HCT116 (cell line): ENCODE results near the gene ZNF302. TPM values are rescaled to one million over a fixed set of nuclear protein-coding genes. Genes with fewer than 3 reads are reported as not detected.

ENCODE experiments used
- ATAC-seq: fragments of 200-7000 bp; cut with Tn5 transposase; 2 replicates; pipeline ENCODE4 v1.9.1; 2020; ENCODE audit warnings: mild to moderate bottlenecking, moderate library complexity
- BruUV-seq: library from RNA; stranded (reverse); fragments of 400-500 nt; replicated peaks from 2 replicates; lab custom pipeline; 2021; lab: Mats Ljungman, UMichigan
- CTCF ChIA-PET: fragments of 300-600 bp; sonication (Branson Sonifier 250); formaldehyde crosslinking; loops from one replicate; lab custom pipeline; 2021; ENCODE audit warnings: antibody characterized with exemption; lab: Charles Lee
- POLR2A ChIA-PET: fragments of 300-600, 350-600 bp; sonication (Branson Sonifier 250); formaldehyde crosslinking; loops from one replicate; lab custom pipeline; 2021; ENCODE audit warnings: antibody characterized with exemption; lab: Charles Lee
- RAD21 ChIA-PET, 2 experiments: fragments of 300-600 bp; sonication (Branson Sonifier 250); formaldehyde crosslinking; loops; one replicate each; lab custom pipeline; 2023; ENCODE audit warnings: low total read pairs in 2 of 2; ENCODE audit not compliant: uncharacterized antibody in 2 of 2, unreplicated experiment in 2 of 2, low non-redundant PET in 1 of 2; lab: Charles Lee
- DNase-seq: peaks from one replicate; pipeline ENCODE4 v3.0.0-alpha.2; 2010; ENCODE audit warnings: low read depth, low spot score
- H2AFZ ChIP-seq: fragments of 200-600 bp; shearing (Covaris generic), sonication (generic); 2 replicates; pipeline ENCODE4 v1.6.1; 2017; ENCODE audit warnings: low read depth, mixed run types, mixed read lengths, antibody characterized with exemption, low read length; ENCODE audit not compliant: poor library complexity, severe bottlenecking
- H3K27ac ChIP-seq: 2 replicates; pipeline ENCODE4 v1.5.1; 2012; ENCODE audit warnings: low read depth, low read length
- H3K27me3 ChIP-seq: fragments of 200-600 bp; sonication (generic); 2 replicates; pipeline ENCODE4 v1.6.1; 2016; ENCODE audit warnings: mixed run types, low read length, mixed read lengths; ENCODE audit not compliant: insufficient read depth
- H3K36me3 ChIP-seq, 2 experiments: fragments of 200-500 bp in 1 of 2; fragments of 200-600 bp in 1 of 2; sonication (Bioruptor generic) in 1 of 2; sonication (generic) in 1 of 2; 2 replicates each; pipeline versions ENCODE4 v1.5.1 to v1.6.1; 2014 to 2016; ENCODE audit warnings: low read length in 2 of 2, inconsistent platforms in 1 of 2, mixed read lengths in 1 of 2, mixed run types in 1 of 2; ENCODE audit not compliant: insufficient read depth in 2 of 2, control insufficient read depth in 1 of 2
- H3K4me1 ChIP-seq, 2 experiments: fragments of 200-600 bp in 1 of 2; sonication (generic) in 1 of 2; 2 replicates each; pipeline versions ENCODE4 v1.5.1 to v1.6.1; 2012 to 2017; ENCODE audit warnings: low read length in 2 of 2, inconsistent platforms in 1 of 2, mild to moderate bottlenecking in 1 of 2, mixed read lengths in 1 of 2, mixed run types in 1 of 2, moderate library complexity in 1 of 2; ENCODE audit not compliant: insufficient read depth in 2 of 2, control insufficient read depth in 1 of 2
- H3K4me2 ChIP-seq: fragments of 200-600 bp; sonication (generic); 2 replicates; pipeline ENCODE4 v1.6.1; 2017; ENCODE audit warnings: mixed run types, low read length, mixed read lengths
- H3K4me3 ChIP-seq, 2 experiments: fragments of 200-600 bp in 1 of 2; sonication (generic) in 1 of 2; replicated peaks in 1 of 2; 2 replicates each; pipeline ENCODE4 v1.5.1; 2011 to 2016; ENCODE audit warnings: low read length in 2 of 2, control low read depth in 1 of 2, low read depth in 1 of 2, mild to moderate bottlenecking in 1 of 2, mixed read lengths in 1 of 2, mixed run types in 1 of 2
- H3K79me2 ChIP-seq: fragments of 200-600 bp; sonication (generic); 2 replicates; pipeline ENCODE4 v1.6.1; 2017; ENCODE audit warnings: mild to moderate bottlenecking, mixed run types, low read length, moderate library complexity, mixed read lengths; ENCODE audit not compliant: insufficient read depth
- H3K9ac ChIP-seq: fragments of 200-600 bp; sonication (generic); 2 replicates; pipeline ENCODE4 v1.6.1; 2016; ENCODE audit warnings: low read length, mixed read lengths
- H3K9me2 ChIP-seq: fragments of 200-600 bp; sonication (generic), shearing (Covaris generic); 2 replicates; pipeline ENCODE4 v1.6.1; 2017; ENCODE audit warnings: mixed run types, mild to moderate bottlenecking, moderate library complexity; ENCODE audit not compliant: insufficient read depth
- H3K9me3 ChIP-seq, 2 experiments: fragments of 200-500 bp in 1 of 2; fragments of 200-600 bp in 1 of 2; sonication (Bioruptor generic) in 1 of 2; sonication (generic) in 1 of 2; 2 replicates each; pipeline ENCODE4 v1.6.1; 2014 to 2017; ENCODE audit warnings: low read length in 2 of 2, mixed read lengths in 2 of 2, inconsistent platforms in 1 of 2, low read depth in 1 of 2, mild to moderate bottlenecking in 1 of 2, mixed run types in 1 of 2, moderate library complexity in 1 of 2; ENCODE audit not compliant: control insufficient read depth in 1 of 2, insufficient read depth in 1 of 2
- H4K20me1 ChIP-seq: fragments of 200-600 bp; sonication (generic), shearing (Covaris generic); 2 replicates; pipeline ENCODE4 v1.6.1; 2017; ENCODE audit warnings: mixed run types, mild to moderate bottlenecking, moderate library complexity; ENCODE audit not compliant: insufficient read depth
- CBX3 ChIP-seq: IDR thresholded peaks from 2 replicates; pipeline ENCODE4 v1.6.1; 2012; ENCODE audit warnings: low read depth
- CEBPB ChIP-seq: IDR thresholded peaks from 2 replicates; pipeline ENCODE4 v1.6.1; 2012; ENCODE audit warnings: low read depth
- ELF1 ChIP-seq: IDR thresholded peaks from 2 replicates; pipeline ENCODE4 v1.6.1; 2012; ENCODE audit warnings: low read depth, borderline replicate concordance
- EZH2 ChIP-seq: fragments of 200-600 bp; sonication (generic); IDR thresholded peaks from 2 replicates; pipeline ENCODE4 v1.6.1; 2017; ENCODE audit warnings: antibody characterized with exemption, mixed run types
- EZH2phosphoT487 ChIP-seq: fragments of 200-600 bp; IDR thresholded peaks from 2 replicates; pipeline ENCODE4 v1.6.1; 2018; ENCODE audit warnings: antibody characterized with exemption, borderline replicate concordance
- JUND ChIP-seq: IDR thresholded peaks from 2 replicates; pipeline ENCODE4 v1.6.1; 2012
- POLR2A ChIP-seq: IDR thresholded peaks from 2 replicates; pipeline ENCODE4 v1.7.0; 2011; ENCODE audit warnings: borderline replicate concordance; ENCODE audit not compliant: insufficient read depth, insufficient read length; ENCODE audit errors: extremely low read depth
- POLR2AphosphoS5 ChIP-seq: IDR thresholded peaks from 2 replicates; pipeline ENCODE4 v1.6.1; 2011; ENCODE audit warnings: mild to moderate bottlenecking, low read depth, low read length, moderate library complexity
- SP1 ChIP-seq: IDR thresholded peaks from 2 replicates; pipeline ENCODE4 v1.6.1; 2012; ENCODE audit warnings: low read depth
- SRF ChIP-seq: IDR thresholded peaks from 2 replicates; pipeline ENCODE4 v1.6.1; 2012; ENCODE audit warnings: low read depth
- TCF7L2 ChIP-seq: IDR thresholded peaks from 2 replicates; pipeline ENCODE4 v1.7.0; 2011; ENCODE audit warnings: borderline replicate concordance, inconsistent platforms; ENCODE audit not compliant: insufficient read depth, insufficient read length; ENCODE audit errors: extremely low read depth
- ZNF274 ChIP-seq: fragments of 200-500 bp; sonication (Bioruptor generic); IDR thresholded peaks from 2 replicates; pipeline ENCODE4 v1.6.1; 2014; ENCODE audit warnings: mild to moderate bottlenecking, low read depth, low read length, inconsistent platforms
- intact Hi-C: fragments of 100-400 bp; cut with micrococcal nuclease; formaldehyde crosslinking; loops from 2 replicates; pipeline ENCODE4 v1.10.0; 2022
- total RNA-seq: library from RNA; stranded (reverse); gene quantifications from one replicate; pipeline ENCODE4 v1.2.1, GENCODE V29; 2021; ENCODE audit not compliant: unreplicated experiment
- TF ChIP-seq, protein P1 (sequence below), 3 experiments: fragments of 200-600 bp in 1 of 3; sonication (generic) in 1 of 3; IDR thresholded peaks in 2 of 3; conservative IDR thresholded peaks in 1 of 3; 2 replicates each; pipeline ENCODE4 v1.5.1; 2012 to 2017; ENCODE audit warnings: low read depth in 2 of 3, low read length in 2 of 3, antibody characterized with exemption in 1 of 3, borderline replicate concordance in 1 of 3, control low read depth in 1 of 3, mild to moderate bottlenecking in 1 of 3, mixed read lengths in 1 of 3, mixed run types in 1 of 3, moderate library complexity in 1 of 3; ENCODE audit not compliant: insufficient read depth in 1 of 3
- TF ChIP-seq, protein P2 (sequence below): IDR thresholded peaks from 2 replicates; pipeline ENCODE4 v1.6.1; 2012
- TF ChIP-seq, protein P3 (sequence below): IDR thresholded peaks from 2 replicates; pipeline ENCODE4 v1.6.1; 2011; ENCODE audit warnings: mild to moderate bottlenecking, low read length, moderate library complexity; ENCODE audit not compliant: insufficient replicate concordance; ENCODE audit errors: extremely low read depth
- TF ChIP-seq, protein P4 (sequence below): IDR thresholded peaks from 2 replicates; pipeline ENCODE4 v1.6.1; 2012; ENCODE audit warnings: low read depth
- TF ChIP-seq, protein P5 (sequence below): IDR thresholded peaks from 2 replicates; pipeline ENCODE4 v1.6.1; 2012

ZNF302 gene
- total RNA-seq, 1 experiment from 2014 or later = 9.9 TPM

DNA sequence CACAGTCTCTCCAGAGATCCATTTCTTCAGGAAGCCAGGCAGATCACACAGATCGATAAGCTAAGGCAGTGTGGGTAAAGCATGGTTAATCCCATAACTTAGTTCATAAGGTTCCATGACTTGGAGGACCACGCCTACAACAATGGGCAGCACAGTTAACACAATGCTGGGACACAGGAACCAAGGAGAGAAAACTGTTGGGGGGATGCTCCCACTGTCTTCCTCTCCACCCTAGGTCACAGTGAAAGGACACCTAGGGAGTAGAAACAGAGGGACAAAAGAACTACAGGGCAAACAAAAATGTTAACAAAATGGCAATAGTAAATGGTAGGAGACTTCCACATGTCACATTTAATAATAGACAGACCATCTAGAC is 35.8 kb downstream of the ZNF302 start:
- no peak for DNase-seq
- Histone ChIP-seq H3K79me2 (no peaks in the 10 kb centered on the region), H4K20me1 (no peaks in the 10 kb centered on the region), H2AFZ (peak overlapping the region; percentile 80), H3K27me3 (no peaks in the 10 kb centered on the region), H3K9me3 (0 out of 4 replicates have a peak, but pooled peaks cover 0 to 4% of the 10 kb centered on the region in 2 experiments), H3K36me3 (no peaks in the 10 kb centered on the region), H3K4me1 (no peaks in the 10 kb centered on the region), H3K4me3 (no peak overlapping the region), H3K9me2 (no peaks in the 10 kb centered on the region)
- ChIA-PET RAD21 (interaction anchor here in 1 of 2 experiments (1.2 kb wide), 1 partner anchor 73 kb away, joined by 3 read pairs; no protein-coding TSS in a partner anchor), CTCF (interaction anchor here (0.7 to 2.7 kb wide), 9 partner anchors 20 to 1283 kb away, joined by 3 to 27 read pairs (median 4); partner anchors contain the start of genes SCGB2B2, ZNF181 and ZNF302), POLR2A (no interaction called here)
- no TSS peak for BruUV-seq
- intact Hi-C loops = loop anchor here (5.0 to 10.0 kb wide), 2 partner anchors 568 to 936 kb away; no protein-coding TSS in a partner anchor
- TF ChIP-seq SP1 (no peak), ELF1 (no peak), JUND (no peak), TCF7L2 (no peak), CBX3 (no peak), EZH2 (no peak), EZH2phosphoT487 (no peak), POLR2AphosphoS5 (no peak), SRF (no peak), ZNF274 (no peak), POLR2A (no peak), CEBPB (no peak)
- TF ChIP-seq, protein P1, sequence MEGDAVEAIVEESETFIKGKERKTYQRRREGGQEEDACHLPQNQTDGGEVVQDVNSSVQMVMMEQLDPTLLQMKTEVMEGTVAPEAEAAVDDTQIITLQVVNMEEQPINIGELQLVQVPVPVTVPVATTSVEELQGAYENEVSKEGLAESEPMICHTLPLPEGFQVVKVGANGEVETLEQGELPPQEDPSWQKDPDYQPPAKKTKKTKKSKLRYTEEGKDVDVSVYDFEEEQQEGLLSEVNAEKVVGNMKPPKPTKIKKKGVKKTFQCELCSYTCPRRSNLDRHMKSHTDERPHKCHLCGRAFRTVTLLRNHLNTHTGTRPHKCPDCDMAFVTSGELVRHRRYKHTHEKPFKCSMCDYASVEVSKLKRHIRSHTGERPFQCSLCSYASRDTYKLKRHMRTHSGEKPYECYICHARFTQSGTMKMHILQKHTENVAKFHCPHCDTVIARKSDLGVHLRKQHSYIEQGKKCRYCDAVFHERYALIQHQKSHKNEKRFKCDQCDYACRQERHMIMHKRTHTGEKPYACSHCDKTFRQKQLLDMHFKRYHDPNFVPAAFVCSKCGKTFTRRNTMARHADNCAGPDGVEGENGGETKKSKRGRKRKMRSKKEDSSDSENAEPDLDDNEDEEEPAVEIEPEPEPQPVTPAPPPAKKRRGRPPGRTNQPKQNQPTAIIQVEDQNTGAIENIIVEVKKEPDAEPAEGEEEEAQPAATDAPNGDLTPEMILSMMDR (IDR thresholded peaks at IDR 0.05 in 2 of 3, conservative IDR thresholded peaks at IDR 0.05 in 1 of 3; ENCODE audit: borderline replicate concordance in 1 of 3, insufficient read depth in 1 of 3, low read depth in 2 of 3, low read length in 2 of 3) = no peak
- TF ChIP-seq, protein P2, sequence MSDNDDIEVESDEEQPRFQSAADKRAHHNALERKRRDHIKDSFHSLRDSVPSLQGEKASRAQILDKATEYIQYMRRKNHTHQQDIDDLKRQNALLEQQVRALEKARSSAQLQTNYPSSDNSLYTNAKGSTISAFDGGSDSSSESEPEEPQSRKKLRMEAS = no peak
- TF ChIP-seq, protein P3, sequence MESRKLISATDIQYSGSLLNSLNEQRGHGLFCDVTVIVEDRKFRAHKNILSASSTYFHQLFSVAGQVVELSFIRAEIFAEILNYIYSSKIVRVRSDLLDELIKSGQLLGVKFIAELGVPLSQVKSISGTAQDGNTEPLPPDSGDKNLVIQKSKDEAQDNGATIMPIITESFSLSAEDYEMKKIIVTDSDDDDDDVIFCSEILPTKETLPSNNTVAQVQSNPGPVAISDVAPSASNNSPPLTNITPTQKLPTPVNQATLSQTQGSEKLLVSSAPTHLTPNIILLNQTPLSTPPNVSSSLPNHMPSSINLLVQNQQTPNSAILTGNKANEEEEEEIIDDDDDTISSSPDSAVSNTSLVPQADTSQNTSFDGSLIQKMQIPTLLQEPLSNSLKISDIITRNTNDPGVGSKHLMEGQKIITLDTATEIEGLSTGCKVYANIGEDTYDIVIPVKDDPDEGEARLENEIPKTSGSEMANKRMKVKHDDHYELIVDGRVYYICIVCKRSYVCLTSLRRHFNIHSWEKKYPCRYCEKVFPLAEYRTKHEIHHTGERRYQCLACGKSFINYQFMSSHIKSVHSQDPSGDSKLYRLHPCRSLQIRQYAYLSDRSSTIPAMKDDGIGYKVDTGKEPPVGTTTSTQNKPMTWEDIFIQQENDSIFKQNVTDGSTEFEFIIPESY = no peak
- TF ChIP-seq, protein P4, sequence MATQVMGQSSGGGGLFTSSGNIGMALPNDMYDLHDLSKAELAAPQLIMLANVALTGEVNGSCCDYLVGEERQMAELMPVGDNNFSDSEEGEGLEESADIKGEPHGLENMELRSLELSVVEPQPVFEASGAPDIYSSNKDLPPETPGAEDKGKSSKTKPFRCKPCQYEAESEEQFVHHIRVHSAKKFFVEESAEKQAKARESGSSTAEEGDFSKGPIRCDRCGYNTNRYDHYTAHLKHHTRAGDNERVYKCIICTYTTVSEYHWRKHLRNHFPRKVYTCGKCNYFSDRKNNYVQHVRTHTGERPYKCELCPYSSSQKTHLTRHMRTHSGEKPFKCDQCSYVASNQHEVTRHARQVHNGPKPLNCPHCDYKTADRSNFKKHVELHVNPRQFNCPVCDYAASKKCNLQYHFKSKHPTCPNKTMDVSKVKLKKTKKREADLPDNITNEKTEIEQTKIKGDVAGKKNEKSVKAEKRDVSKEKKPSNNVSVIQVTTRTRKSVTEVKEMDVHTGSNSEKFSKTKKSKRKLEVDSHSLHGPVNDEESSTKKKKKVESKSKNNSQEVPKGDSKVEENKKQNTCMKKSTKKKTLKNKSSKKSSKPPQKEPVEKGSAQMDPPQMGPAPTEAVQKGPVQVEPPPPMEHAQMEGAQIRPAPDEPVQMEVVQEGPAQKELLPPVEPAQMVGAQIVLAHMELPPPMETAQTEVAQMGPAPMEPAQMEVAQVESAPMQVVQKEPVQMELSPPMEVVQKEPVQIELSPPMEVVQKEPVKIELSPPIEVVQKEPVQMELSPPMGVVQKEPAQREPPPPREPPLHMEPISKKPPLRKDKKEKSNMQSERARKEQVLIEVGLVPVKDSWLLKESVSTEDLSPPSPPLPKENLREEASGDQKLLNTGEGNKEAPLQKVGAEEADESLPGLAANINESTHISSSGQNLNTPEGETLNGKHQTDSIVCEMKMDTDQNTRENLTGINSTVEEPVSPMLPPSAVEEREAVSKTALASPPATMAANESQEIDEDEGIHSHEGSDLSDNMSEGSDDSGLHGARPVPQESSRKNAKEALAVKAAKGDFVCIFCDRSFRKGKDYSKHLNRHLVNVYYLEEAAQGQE = no peak
- TF ChIP-seq, protein P5, sequence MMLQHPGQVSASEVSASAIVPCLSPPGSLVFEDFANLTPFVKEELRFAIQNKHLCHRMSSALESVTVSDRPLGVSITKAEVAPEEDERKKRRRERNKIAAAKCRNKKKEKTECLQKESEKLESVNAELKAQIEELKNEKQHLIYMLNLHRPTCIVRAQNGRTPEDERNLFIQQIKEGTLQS = no peak
- TF ChIP-seq, all 23 proteins: peak for 0
- H3K27ac ChIP-seq = no peak overlapping the region
- H3K9ac ChIP-seq = no peak overlapping the region
- ATAC-seq = peak; percentile 20; the same call in 1 of the 2 replicates
- H3K4me2 ChIP-seq = peak overlapping the region; percentile 33; the same call in 1 of the 2 replicates
